T-helper 2 cell treated with Interferon-gamma antibody and Interleukin-4, amounts not matched to agents 5 μg/mL and 100 μg/mL, for 36 hours (primary cell): Measurements from ENCODE around the gene DPH3.
A peak's percentile ranks its signal among the peaks of the same experiment; 100 is the strongest.

Experiments used
- DNase-seq: peaks from one replicate; pipeline ENCODE4 v3.0.0; 2021; ENCODE audit warnings: low spot score
- H3K27ac Mint-ChIP-seq: one replicate; pipeline ENCODE4 v1.8.0; 2021; ENCODE audit warnings: mild to moderate bottlenecking, mixed read lengths
- H3K27me3 Mint-ChIP-seq: one replicate; pipeline ENCODE4 v1.8.0; 2021; ENCODE audit warnings: low read depth, mixed read lengths
- H3K36me3 Mint-ChIP-seq: one replicate; pipeline ENCODE4 v1.8.0; 2021; ENCODE audit warnings: low read depth, mixed read lengths
- H3K4me1 Mint-ChIP-seq: one replicate; pipeline ENCODE4 v1.8.0; 2021; ENCODE audit warnings: low read depth, mixed read lengths
- H3K4me3 Mint-ChIP-seq: one replicate; pipeline ENCODE4 v1.8.0; 2022; ENCODE audit warnings: mild to moderate bottlenecking, moderate library complexity, mixed read lengths
- H3K9me3 Mint-ChIP-seq: one replicate; pipeline ENCODE4 v1.8.0; 2021; ENCODE audit warnings: mixed read lengths

The DPH3 gene

DNA sequence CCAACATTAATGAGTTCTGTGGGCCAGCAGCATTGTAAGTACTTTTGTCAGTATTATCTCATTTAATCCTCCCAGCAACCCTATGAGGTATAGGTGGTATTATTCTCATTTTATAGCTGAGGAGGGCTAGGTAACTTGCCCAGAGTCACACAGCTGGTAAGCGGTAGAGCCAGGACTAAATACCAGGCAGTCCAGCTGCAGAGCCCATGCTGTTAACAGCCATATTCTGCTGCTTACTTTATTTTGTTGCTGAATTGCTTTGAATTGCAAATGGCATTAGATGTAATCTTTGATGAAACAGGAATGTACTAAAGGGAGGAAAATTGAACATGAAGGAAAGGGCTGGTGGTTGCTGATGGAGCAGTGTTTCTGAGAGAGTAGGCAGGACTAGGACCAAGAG lies 19.9 kb upstream of the DPH3 start:
- Mint-ChIP-seq H3K4me3 (peak overlapping the region; percentile 97), H3K27ac (peak overlapping the region; percentile 56), H3K4me1 (peaks cover 42% of the 10 kb centered on the region), H3K9me3 (no peaks in the 10 kb centered on the region), H3K36me3 (peaks cover 53% of the 10 kb centered on the region), H3K27me3 (no peaks in the 10 kb centered on the region)
- no peak for DNase-seq

DNA sequence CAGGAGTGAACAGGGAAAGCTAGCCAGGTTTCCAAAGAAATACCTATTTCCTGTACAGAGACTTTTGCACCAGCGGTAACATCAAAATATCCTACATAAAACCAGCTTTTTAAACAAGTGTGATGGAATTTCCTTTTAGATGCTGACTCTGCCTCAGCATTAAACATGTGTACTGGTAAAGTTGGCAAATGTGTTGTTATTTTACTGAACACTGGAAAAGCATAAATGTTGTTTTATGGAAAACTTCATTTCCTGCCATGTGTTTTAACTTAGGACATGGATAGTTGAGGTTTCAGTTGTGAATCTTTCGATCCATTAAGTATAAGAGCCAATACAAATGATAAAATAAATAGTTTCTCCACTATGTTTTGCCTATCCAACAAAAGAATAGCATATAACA lies 15.9 kb upstream of the DPH3 start:
- H3K27ac Mint-ChIP-seq = no peak overlapping the region
- H3K27me3 Mint-ChIP-seq = no peaks in the 10 kb centered on the region
- no peaks in the 10 kb centered on the region for H3K9me3 Mint-ChIP-seq
- no peak overlapping the region for H3K4me3 Mint-ChIP-seq
- H3K4me1 Mint-ChIP-seq = peaks cover 16% of the 10 kb centered on the region
- no peak for DNase-seq
- peaks cover 30% of the 10 kb centered on the region for H3K36me3 Mint-ChIP-seq

DNA sequence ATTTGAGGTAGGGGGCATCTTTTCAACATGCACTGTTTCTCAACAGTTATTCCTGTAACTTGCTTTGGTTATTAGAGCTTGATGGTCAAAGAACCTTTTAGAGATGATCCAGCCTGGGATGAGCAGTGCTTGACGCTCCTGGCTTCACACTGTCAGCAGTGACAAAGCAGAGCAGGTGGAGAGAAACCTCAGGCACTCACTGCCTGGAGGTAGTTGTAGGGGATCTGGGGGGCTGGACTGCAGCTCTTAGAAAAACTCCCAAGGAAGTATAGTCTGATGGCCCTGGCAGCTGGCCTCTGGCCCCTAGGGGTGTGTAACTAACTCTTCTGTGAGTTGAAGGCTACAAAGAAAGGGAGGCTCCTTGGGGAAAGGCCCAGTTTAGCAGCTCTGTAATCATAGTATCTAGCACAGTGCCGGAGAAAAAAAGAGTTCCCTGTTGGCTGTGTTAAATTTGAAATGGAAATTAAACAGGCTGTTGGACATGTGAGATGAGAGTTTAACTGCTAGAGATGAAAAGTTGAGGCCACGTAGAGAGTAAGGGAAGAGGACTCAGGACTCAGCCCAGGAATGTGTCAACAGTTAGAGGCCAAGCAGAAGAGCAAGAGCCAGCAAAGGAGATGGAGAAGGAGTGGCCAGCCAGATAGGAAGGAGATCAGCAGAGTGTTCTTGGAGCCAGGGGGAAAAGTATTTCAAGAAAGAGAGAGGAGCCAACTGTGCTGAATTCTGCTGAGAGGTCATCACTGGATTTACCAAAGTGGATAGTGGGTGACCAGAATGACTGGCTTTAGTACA lies 14.5 kb upstream of the DPH3 start:
- H3K9me3 Mint-ChIP-seq = no peaks in the 10 kb centered on the region
- no peak overlapping the region for H3K4me3 Mint-ChIP-seq
- H3K4me1 Mint-ChIP-seq = peaks cover 6% of the 10 kb centered on the region
- no peak overlapping the region for H3K27ac Mint-ChIP-seq
- DNase-seq = no peak
- H3K27me3 Mint-ChIP-seq = no peaks in the 10 kb centered on the region
- peaks cover 26% of the 10 kb centered on the region for H3K36me3 Mint-ChIP-seq

DNA sequence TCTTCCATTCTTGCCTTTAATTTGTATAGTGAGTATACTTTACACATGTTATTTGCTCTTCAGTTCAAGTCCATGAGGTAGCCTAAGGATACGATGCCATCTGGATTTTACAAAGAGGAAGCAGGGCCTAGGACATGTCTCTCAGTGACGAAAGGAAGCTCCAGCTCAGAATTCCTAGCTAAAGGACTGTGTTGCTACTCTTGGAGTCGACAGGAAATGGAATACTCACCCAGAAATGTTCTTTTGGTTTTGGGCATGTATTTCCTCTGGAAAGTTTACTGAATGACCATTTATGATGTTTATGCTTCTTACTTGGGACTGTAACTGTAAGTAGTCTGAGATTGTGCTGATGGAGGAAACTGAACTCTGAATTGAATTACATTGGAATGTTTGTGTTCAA lies 12.7 kb upstream of the DPH3 start:
- no peak overlapping the region for H3K27ac Mint-ChIP-seq
- H3K27me3 Mint-ChIP-seq = no peaks in the 10 kb centered on the region
- peaks cover 20% of the 10 kb centered on the region for H3K36me3 Mint-ChIP-seq
- H3K4me3 Mint-ChIP-seq = no peak overlapping the region
- no peak for DNase-seq
- no peaks in the 10 kb centered on the region for H3K9me3 Mint-ChIP-seq
- H3K4me1 Mint-ChIP-seq = no peaks in the 10 kb centered on the region

DNA sequence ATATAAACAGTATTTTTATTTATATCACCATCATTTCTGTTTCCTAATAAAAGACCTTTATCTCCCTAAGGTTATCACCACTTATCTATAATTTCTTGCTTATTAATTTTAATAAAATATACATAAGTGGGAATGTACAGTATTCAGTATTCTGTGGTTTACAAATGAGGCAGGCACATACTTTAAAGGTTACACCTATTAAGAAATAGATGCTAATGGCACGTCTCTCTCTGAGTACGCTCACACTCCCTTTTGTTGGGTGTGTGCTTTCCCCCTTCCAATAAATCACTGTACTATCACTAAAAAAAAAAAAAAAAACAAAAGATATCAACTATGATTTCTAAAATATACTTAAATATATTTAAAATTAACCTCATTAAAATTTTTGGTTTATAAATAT lies 9.1 kb upstream of the DPH3 start:
- H3K9me3 Mint-ChIP-seq = no peaks in the 10 kb centered on the region
- no peaks in the 10 kb centered on the region for H3K27me3 Mint-ChIP-seq
- H3K27ac Mint-ChIP-seq = no peak overlapping the region
- H3K4me3 Mint-ChIP-seq = no peak overlapping the region
- no peak for DNase-seq
- H3K36me3 Mint-ChIP-seq = peaks cover 24% of the 10 kb centered on the region
- peaks cover under 1% of the 10 kb centered on the region for H3K4me1 Mint-ChIP-seq

DNA sequence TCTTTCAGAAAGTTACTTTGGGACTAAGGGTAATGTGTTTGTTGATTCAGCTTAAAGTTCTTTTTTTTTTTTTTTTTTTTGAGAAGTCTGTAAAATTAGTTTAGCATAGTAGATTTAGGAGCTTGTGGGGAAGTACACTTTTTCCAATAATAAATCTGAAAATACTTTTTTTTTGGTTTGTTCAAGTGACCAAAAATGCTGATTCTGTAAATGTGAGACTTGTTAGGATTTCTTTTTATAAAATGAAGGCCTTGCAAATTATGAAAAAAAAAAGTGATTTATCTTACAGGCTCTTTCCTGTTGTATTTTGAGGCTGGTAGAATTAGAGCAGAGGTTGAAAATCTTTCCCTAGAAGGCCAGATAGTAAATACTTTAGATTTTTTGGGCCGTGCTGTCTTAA lies 7.8 kb upstream of the DPH3 start:
- Mint-ChIP-seq H3K4me1 (peaks cover 6% of the 10 kb centered on the region), H3K4me3 (no peak overlapping the region), H3K27me3 (no peaks in the 10 kb centered on the region), H3K36me3 (peaks cover 22% of the 10 kb centered on the region), H3K9me3 (no peaks in the 10 kb centered on the region), H3K27ac (no peak overlapping the region)
- DNase-seq = no peak

DNA sequence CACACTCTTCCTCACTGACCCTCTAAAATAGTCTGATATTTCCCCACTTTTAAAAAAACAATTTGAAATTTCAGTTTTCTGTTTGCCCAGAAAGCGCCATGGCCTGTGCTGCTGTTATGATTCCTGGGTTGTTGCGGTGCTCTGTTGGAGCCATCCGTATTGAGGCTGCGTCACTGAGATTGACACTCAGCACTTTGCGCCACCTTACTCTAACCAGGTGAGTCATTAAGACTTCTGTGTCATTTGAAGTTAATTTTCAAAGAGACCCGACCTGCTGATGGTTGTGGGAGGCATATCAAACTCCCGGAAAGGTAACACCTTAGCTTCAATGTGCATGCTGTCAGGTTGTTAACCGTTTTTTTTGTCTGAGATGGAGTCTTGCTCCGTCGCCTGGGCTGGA lies 6.1 kb upstream of the DPH3 start:
- no peak overlapping the region for H3K27ac Mint-ChIP-seq
- no peaks in the 10 kb centered on the region for H3K27me3 Mint-ChIP-seq
- no peak for DNase-seq
- H3K36me3 Mint-ChIP-seq = peaks cover 17% of the 10 kb centered on the region
- H3K4me3 Mint-ChIP-seq = no peak overlapping the region
- no peaks in the 10 kb centered on the region for H3K9me3 Mint-ChIP-seq
- peaks cover 18% of the 10 kb centered on the region for H3K4me1 Mint-ChIP-seq

DNA sequence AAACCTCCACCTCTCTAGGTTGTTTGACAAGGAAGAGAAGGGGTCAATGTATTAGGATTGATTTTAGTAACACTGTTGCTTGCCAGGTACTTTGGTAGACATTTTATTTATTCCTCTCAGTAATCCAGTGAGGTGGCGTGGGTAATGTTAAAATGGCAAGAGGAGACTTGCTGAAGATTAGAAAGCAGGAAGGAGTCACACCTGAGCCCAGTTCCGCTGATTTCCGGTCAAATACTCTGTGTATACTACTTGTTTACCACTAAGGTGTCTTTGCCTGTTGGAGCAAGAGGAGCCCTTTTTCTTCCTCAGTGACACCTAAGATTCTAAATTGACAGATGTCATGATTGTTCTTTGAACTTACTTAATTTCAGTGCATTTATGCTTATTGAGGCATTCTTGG lies 2.0 kb upstream of the DPH3 start:
- H3K36me3 Mint-ChIP-seq = peaks cover 8% of the 10 kb centered on the region
- no peaks in the 10 kb centered on the region for H3K27me3 Mint-ChIP-seq
- no peak overlapping the region for H3K27ac Mint-ChIP-seq

DNA sequence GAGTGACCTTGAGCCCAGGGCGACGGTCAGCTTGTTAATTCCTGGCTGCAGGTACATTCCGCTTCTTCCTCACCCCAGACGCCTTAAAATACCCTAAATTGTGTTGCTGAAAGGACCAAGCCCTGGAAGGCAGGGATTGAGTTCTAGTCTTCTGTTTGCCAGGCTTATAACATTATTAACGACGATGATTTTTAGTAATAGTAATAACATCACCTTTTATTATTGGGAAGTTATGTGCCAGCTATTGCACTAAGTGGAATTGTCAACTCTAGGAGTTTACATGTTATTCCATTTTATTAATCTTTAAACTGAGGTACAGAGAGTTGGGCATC lies 678 bp upstream of the DPH3 start:
- Mint-ChIP-seq H3K27ac (peak overlapping the region; percentile 99), H3K4me1 (peaks cover 22% of the 10 kb centered on the region), H3K27me3 (no peaks in the 10 kb centered on the region), H3K9me3 (no peaks in the 10 kb centered on the region), H3K36me3 (peaks cover 6% of the 10 kb centered on the region), H3K4me3 (peak overlapping the region; percentile 98)
- DNase-seq = no peak

More for the DNA sequence above, 2.0 kb upstream of the DPH3 start:
- peak overlapping the region; percentile 54 for H3K4me3 Mint-ChIP-seq
- no peak for DNase-seq
- no peaks in the 10 kb centered on the region for H3K9me3 Mint-ChIP-seq
- H3K4me1 Mint-ChIP-seq = peaks cover 22% of the 10 kb centered on the region

DNA sequence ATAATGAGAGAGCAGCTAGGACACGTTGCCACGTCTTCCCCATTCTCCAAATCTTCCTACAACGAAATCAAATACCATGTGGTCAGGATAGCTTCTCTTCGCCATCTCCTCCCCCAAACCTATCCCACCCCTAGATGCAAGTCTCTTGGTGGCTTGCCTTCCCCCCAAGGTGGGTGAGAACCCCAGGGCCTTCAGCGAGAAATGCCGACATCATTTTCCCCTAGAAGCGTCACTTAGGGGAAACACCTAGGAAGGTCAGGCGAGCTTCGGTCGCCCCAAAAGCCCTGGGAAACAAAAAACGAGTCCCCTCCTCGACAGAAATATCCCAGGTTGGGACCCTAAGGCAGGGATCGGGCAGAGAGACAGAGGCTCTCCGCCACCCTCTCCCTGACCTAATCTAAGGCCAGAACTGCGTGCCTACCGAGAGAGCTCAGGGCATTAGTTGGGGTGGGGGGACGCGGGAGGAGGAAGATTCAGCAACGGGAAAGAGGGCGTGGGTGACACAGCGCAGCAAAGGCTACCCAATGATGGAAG lies 502 bp downstream of the DPH3 start:
- H3K9me3 Mint-ChIP-seq = no peaks in the 10 kb centered on the region
- DNase-seq = no peak

DNA sequence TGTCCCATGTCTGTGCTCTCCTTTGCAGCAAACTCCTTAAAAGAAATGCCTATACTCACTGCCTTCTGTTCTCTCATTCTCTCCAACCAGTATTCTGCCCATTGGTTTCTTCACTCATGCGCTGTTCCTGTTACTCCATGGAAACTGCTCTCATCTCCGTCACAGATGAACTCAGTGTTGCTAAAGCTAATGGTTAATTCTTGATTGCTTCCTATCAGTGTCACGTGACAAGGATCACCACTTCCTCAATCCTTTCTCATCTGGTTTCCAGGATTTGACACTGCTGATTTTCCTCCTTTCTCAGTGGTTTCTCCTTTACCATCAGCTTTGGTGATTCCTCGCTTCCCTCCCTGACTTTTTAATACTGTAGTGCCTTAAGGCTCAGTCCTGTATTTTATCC lies 2.6 kb downstream of the DPH3 start:
- DNase-seq = no peak
- no peak overlapping the region for H3K27ac Mint-ChIP-seq
- H3K9me3 Mint-ChIP-seq = no peaks in the 10 kb centered on the region
- no peaks in the 10 kb centered on the region for H3K27me3 Mint-ChIP-seq
- peaks cover 13% of the 10 kb centered on the region for H3K4me1 Mint-ChIP-seq
- H3K36me3 Mint-ChIP-seq = peaks cover 7% of the 10 kb centered on the region
- no peak overlapping the region for H3K4me3 Mint-ChIP-seq

More for the DNA sequence above, 502 bp downstream of the DPH3 start:
- Mint-ChIP-seq H3K4me1 (peaks cover 22% of the 10 kb centered on the region), H3K27ac (peak overlapping the region; percentile 99), H3K27me3 (no peaks in the 10 kb centered on the region), H3K4me3 (peak overlapping the region; percentile 98), H3K36me3 (peaks cover 5% of the 10 kb centered on the region)

DNA sequence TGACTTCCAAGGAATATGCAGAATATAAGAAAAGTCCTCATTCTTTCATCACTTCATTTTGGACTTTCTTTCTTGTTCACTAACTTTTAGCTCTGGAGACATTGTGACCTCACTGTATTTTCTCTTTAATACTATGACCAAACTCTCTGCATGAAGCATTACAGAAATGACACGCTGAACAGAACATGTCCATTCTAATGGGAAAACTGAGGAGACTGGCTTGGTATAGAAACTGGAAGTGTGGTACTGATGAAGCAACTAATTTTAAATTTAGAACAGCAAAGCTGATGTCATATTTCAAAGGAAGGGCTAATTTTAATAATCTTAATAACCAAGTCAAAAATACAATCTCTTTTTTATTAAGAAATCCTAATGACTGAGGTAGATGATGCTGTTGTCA lies 4.7 kb downstream of the DPH3 start:
- no peak overlapping the region for H3K27ac Mint-ChIP-seq
- H3K4me1 Mint-ChIP-seq = peaks cover 10% of the 10 kb centered on the region
- DNase-seq = no peak
- no peaks in the 10 kb centered on the region for H3K9me3 Mint-ChIP-seq
- no peaks in the 10 kb centered on the region for H3K27me3 Mint-ChIP-seq
- no peak overlapping the region for H3K4me3 Mint-ChIP-seq
- peaks cover 9% of the 10 kb centered on the region for H3K36me3 Mint-ChIP-seq

DNA sequence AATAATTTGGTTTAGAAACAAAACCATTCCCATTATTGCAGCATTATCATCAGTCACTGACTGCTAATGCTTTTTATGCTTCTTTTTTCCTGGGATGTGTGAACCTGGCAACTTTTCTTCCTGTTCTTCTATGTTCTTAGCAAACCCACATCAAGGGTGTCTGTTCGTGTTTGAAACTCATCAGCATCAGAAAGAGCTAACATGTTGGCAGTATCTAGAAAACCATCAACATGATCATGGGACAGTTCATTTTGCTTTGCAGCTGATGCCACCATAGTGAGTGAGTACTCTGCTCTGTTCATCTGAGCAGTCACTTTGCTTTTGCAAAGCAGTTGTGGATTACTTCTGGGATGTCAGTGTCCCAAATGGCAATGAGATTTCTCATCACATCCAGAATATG lies 5.9 kb downstream of the DPH3 start:
- Mint-ChIP-seq H3K27ac (no peak overlapping the region), H3K9me3 (no peaks in the 10 kb centered on the region)

DNA sequence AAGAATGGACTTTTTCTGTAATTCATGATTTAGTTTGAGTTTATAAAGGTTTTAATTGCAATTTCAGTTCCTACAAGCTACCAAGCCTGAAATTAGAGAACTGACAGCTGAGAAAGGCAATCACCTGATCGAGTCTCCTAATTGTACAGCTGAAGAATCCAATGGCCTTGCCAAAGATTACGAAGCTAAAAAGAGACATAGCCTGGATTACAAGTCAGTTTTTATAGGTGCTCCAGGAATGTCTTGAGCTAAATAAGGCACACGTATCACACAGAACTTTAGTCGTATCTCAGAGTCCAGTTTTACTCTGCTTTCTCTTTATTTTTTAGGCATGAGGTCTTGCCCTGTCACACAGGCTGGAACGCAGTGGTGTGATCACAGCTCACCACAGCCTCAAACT lies 6.6 kb downstream of the DPH3 start:
- H3K27me3 Mint-ChIP-seq = no peaks in the 10 kb centered on the region
- DNase-seq = no peak
- H3K36me3 Mint-ChIP-seq = peaks cover 9% of the 10 kb centered on the region

More for the DNA sequence above, 5.9 kb downstream of the DPH3 start:
- Mint-ChIP-seq H3K36me3 (peaks cover 9% of the 10 kb centered on the region), H3K27me3 (no peaks in the 10 kb centered on the region), H3K4me1 (peaks cover 15% of the 10 kb centered on the region), H3K4me3 (no peak overlapping the region)
- no peak for DNase-seq

DNA sequence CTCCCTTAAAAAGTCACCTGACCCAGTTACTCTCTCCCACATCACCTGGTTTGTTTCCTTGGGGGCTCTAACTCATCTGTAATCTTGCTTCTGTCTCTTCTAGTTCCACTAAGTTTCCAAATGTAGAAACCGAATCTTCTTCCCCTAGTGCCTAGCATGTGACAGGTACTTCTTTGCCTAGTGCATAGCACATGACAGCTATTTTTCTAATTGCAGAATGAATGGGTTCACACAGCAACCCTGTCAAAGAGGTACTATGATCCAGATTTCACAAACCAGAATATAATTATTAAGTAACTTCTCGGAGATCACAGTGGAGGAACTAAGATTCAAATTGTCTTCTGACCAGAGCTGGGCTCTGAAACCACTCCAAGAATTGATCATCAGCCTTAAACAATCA lies 7.4 kb downstream of the DPH3 start:
- Mint-ChIP-seq H3K4me3 (no peak overlapping the region), H3K36me3 (peaks cover 9% of the 10 kb centered on the region), H3K4me1 (peaks cover 14% of the 10 kb centered on the region), H3K27me3 (no peaks in the 10 kb centered on the region), H3K9me3 (no peaks in the 10 kb centered on the region), H3K27ac (no peak overlapping the region)
- DNase-seq = no peak

More for the DNA sequence above, 6.6 kb downstream of the DPH3 start:
- H3K9me3 Mint-ChIP-seq = no peaks in the 10 kb centered on the region
- peaks cover 14% of the 10 kb centered on the region for H3K4me1 Mint-ChIP-seq
- H3K27ac Mint-ChIP-seq = no peak overlapping the region
- no peak overlapping the region for H3K4me3 Mint-ChIP-seq
